ENCODE measurements around the gene GJB2.
A peak's percentile ranks its signal among the peaks of the same experiment; 100 is the strongest.

Gene GJB2

GRCh38 chr13:20151016-20151415, 41.7 kb downstream of the GJB2 start:
- Histone ChIP-seq H3K27ac (ENCODE audit: low read length) (no peak overlapping the region), H3K36me3 (ENCODE audit: control insufficient read depth in 2 of 2, insufficient read depth in 2 of 2, low read length in 2 of 2) (no peaks in the 10 kb centered on the region), H3K27me3 (ENCODE audit: control insufficient read depth in 1 of 2, insufficient read depth in 2 of 2, low read length in 2 of 2) (peaks cover 29 to 34% of the 10 kb centered on the region in 2 donors), H3K9me3 (ENCODE audit: control insufficient read depth in 2 of 2, low read length in 2 of 2) (no peaks in the 10 kb centered on the region), H3K4me3 (ENCODE audit: low read length in 2 of 2) (no peak overlapping the region), H3K4me1 (ENCODE audit: control insufficient read depth, insufficient read depth, low read length) (no peaks in the 10 kb centered on the region), H3K9ac (ENCODE audit: low read length in 2 of 2) (no peak overlapping the region)

GRCh38 chr13:20150561-20150960, 42.2 kb downstream of the GJB2 start:
- Histone ChIP-seq H3K9ac (ENCODE audit: low read length in 2 of 2) (no peak overlapping the region), H3K27ac (ENCODE audit: low read length) (no peak overlapping the region), H3K36me3 (ENCODE audit: control insufficient read depth in 2 of 2, insufficient read depth in 2 of 2, low read length in 2 of 2) (no peaks in the 10 kb centered on the region), H3K9me3 (ENCODE audit: control insufficient read depth in 2 of 2, low read length in 2 of 2) (no peaks in the 10 kb centered on the region), H3K27me3 (ENCODE audit: control insufficient read depth in 1 of 2, insufficient read depth in 2 of 2, low read length in 2 of 2) (peaks cover 30 to 34% of the 10 kb centered on the region in 2 donors), H3K4me1 (ENCODE audit: control insufficient read depth, insufficient read depth, low read length) (no peaks in the 10 kb centered on the region), H3K4me3 (ENCODE audit: low read length in 2 of 2) (no peak overlapping the region)

- Histone ChIP-seq H3K4me3 (ENCODE audit: low read length in 2 of 2) (no peak overlapping the region), H3K27me3 (ENCODE audit: control insufficient read depth in 1 of 2, insufficient read depth in 2 of 2, low read length in 2 of 2) (peaks cover 30 to 32% of the 10 kb centered on the region in 2 donors), H3K27ac (ENCODE audit: low read length) (no peak overlapping the region), H3K4me1 (ENCODE audit: control insufficient read depth, insufficient read depth, low read length) (no peaks in the 10 kb centered on the region), H3K36me3 (ENCODE audit: control insufficient read depth in 2 of 2, insufficient read depth in 2 of 2, low read length in 2 of 2) (no peaks in the 10 kb centered on the region), H3K9ac (ENCODE audit: low read length in 2 of 2) (no peak overlapping the region), H3K9me3 (ENCODE audit: control insufficient read depth in 2 of 2, low read length in 2 of 2) (no peaks in the 10 kb centered on the region)
Measured at GRCh38 chr13:20149762-20150161, 43.0 kb downstream of the GJB2 start.

GRCh38 chr13:20148501-20149183, 44.1 kb downstream of the GJB2 start:
- Histone ChIP-seq H3K36me3 (ENCODE audit: control insufficient read depth in 2 of 2, insufficient read depth in 2 of 2, low read length in 2 of 2) (no peaks in the 10 kb centered on the region), H3K4me1 (ENCODE audit: control insufficient read depth, insufficient read depth, low read length) (no peaks in the 10 kb centered on the region), H3K9me3 (ENCODE audit: control insufficient read depth in 2 of 2, low read length in 2 of 2) (no peaks in the 10 kb centered on the region), H3K4me3 (ENCODE audit: low read length in 2 of 2) (no peak overlapping the region), H3K27me3 (ENCODE audit: control insufficient read depth in 1 of 2, insufficient read depth in 2 of 2, low read length in 2 of 2) (peaks cover 33 to 34% of the 10 kb centered on the region in 2 donors), H3K27ac (ENCODE audit: low read length) (no peak overlapping the region), H3K9ac (ENCODE audit: low read length in 2 of 2) (no peak overlapping the region)

GRCh38 chr13:20146381-20146780, 46.4 kb downstream of the GJB2 start:
- H3K27ac ChIP-seq (ENCODE audit: low read length), result no peak overlapping the region
- no peak overlapping the region for H3K9ac ChIP-seq (ENCODE audit: low read length in 2 of 2)
- peaks cover 6% of the 10 kb centered on the region for H3K4me1 ChIP-seq (ENCODE audit: control insufficient read depth, insufficient read depth, low read length)
- peaks cover 42% of the 10 kb centered on the region in 2 donors for H3K27me3 ChIP-seq (ENCODE audit: control insufficient read depth in 1 of 2, insufficient read depth in 2 of 2, low read length in 2 of 2)
- no peak overlapping the region for H3K4me3 ChIP-seq (ENCODE audit: low read length in 2 of 2)
- H3K9me3 ChIP-seq (ENCODE audit: control insufficient read depth in 2 of 2, low read length in 2 of 2), result no peaks in the 10 kb centered on the region
- no peaks in the 10 kb centered on the region for H3K36me3 ChIP-seq (ENCODE audit: control insufficient read depth in 2 of 2, insufficient read depth in 2 of 2, low read length in 2 of 2)

- no peak overlapping the region for H3K9ac ChIP-seq (ENCODE audit: low read length in 2 of 2)
- H3K36me3 ChIP-seq (ENCODE audit: control insufficient read depth in 2 of 2, insufficient read depth in 2 of 2, low read length in 2 of 2), result no peaks in the 10 kb centered on the region
- H3K27me3 ChIP-seq (ENCODE audit: control insufficient read depth in 1 of 2, insufficient read depth in 2 of 2, low read length in 2 of 2), result peaks cover 41 to 42% of the 10 kb centered on the region in 2 donors
- H3K9me3 ChIP-seq (ENCODE audit: control insufficient read depth in 2 of 2, low read length in 2 of 2), result no peaks in the 10 kb centered on the region
- H3K4me1 ChIP-seq (ENCODE audit: control insufficient read depth, insufficient read depth, low read length), result peaks cover 6% of the 10 kb centered on the region
- no peak overlapping the region for H3K4me3 ChIP-seq (ENCODE audit: low read length in 2 of 2)
- H3K27ac ChIP-seq (ENCODE audit: low read length), result no peak overlapping the region
Measured at GRCh38 chr13:20145521-20145920, 47.2 kb downstream of the GJB2 start.

- Histone ChIP-seq H3K27me3 (ENCODE audit: control insufficient read depth in 1 of 2, insufficient read depth in 2 of 2, low read length in 2 of 2) (peaks cover 48% of the 10 kb centered on the region in 2 donors), H3K4me1 (ENCODE audit: control insufficient read depth, insufficient read depth, low read length) (peaks cover 6% of the 10 kb centered on the region), H3K9me3 (ENCODE audit: control insufficient read depth in 2 of 2, low read length in 2 of 2) (no peaks in the 10 kb centered on the region), H3K4me3 (ENCODE audit: low read length in 2 of 2) (no peak overlapping the region), H3K9ac (ENCODE audit: low read length in 2 of 2) (no peak overlapping the region), H3K27ac (ENCODE audit: low read length) (no peak overlapping the region), H3K36me3 (ENCODE audit: control insufficient read depth in 2 of 2, insufficient read depth in 2 of 2, low read length in 2 of 2) (no peaks in the 10 kb centered on the region)
Measured at GRCh38 chr13:20144141-20144850, 48.4 kb downstream of the GJB2 start.

GRCh38 chr13:20142927-20143480, 49.7 kb downstream of the GJB2 start:
- no peak overlapping the region for H3K27ac ChIP-seq (ENCODE audit: low read length)
- H3K27me3 ChIP-seq (ENCODE audit: control insufficient read depth in 1 of 2, insufficient read depth in 2 of 2, low read length in 2 of 2), result peaks cover 42 to 48% of the 10 kb centered on the region in 2 donors
- no peaks in the 10 kb centered on the region for H3K36me3 ChIP-seq (ENCODE audit: control insufficient read depth in 2 of 2, insufficient read depth in 2 of 2, low read length in 2 of 2)
- H3K4me1 ChIP-seq (ENCODE audit: control insufficient read depth, insufficient read depth, low read length), result peaks cover 6% of the 10 kb centered on the region
- no peak overlapping the region for H3K4me3 ChIP-seq (ENCODE audit: low read length in 2 of 2)
- H3K9me3 ChIP-seq (ENCODE audit: control insufficient read depth in 2 of 2, low read length in 2 of 2), result no peaks in the 10 kb centered on the region
- no peak overlapping the region for H3K9ac ChIP-seq (ENCODE audit: low read length in 2 of 2)

GRCh38 chr13:20142023-20142926, 50.5 kb downstream of the GJB2 start:
- Histone ChIP-seq H3K9ac (ENCODE audit: low read length in 2 of 2) (no peak overlapping the region), H3K4me3 (ENCODE audit: low read length in 2 of 2) (peak overlapping the region in 1 of 2 donors; percentile 35), H3K27ac (ENCODE audit: low read length) (no peak overlapping the region), H3K36me3 (ENCODE audit: control insufficient read depth in 2 of 2, insufficient read depth in 2 of 2, low read length in 2 of 2) (no peaks in the 10 kb centered on the region), H3K27me3 (ENCODE audit: control insufficient read depth in 1 of 2, insufficient read depth in 2 of 2, low read length in 2 of 2) (peaks cover 48 to 55% of the 10 kb centered on the region in 2 donors), H3K4me1 (ENCODE audit: control insufficient read depth, insufficient read depth, low read length) (peaks cover 6% of the 10 kb centered on the region), H3K9me3 (ENCODE audit: control insufficient read depth in 2 of 2, low read length in 2 of 2) (no peaks in the 10 kb centered on the region)

GRCh38 chr13:20141238-20142022, 51.3 kb downstream of the GJB2 start:
- Histone ChIP-seq H3K27ac (ENCODE audit: low read length) (no peak overlapping the region), H3K27me3 (ENCODE audit: control insufficient read depth in 1 of 2, insufficient read depth in 2 of 2, low read length in 2 of 2) (peaks cover 51 to 64% of the 10 kb centered on the region in 2 donors), H3K4me1 (ENCODE audit: control insufficient read depth, insufficient read depth, low read length) (peaks cover 10% of the 10 kb centered on the region), H3K36me3 (ENCODE audit: control insufficient read depth in 2 of 2, insufficient read depth in 2 of 2, low read length in 2 of 2) (no peaks in the 10 kb centered on the region), H3K4me3 (ENCODE audit: low read length in 2 of 2) (no peak overlapping the region), H3K9me3 (ENCODE audit: control insufficient read depth in 2 of 2, low read length in 2 of 2) (no peaks in the 10 kb centered on the region), H3K9ac (ENCODE audit: low read length in 2 of 2) (no peak overlapping the region)
